H9 (cell line): ENCODE results near the gene NECAB3. TPM values are rescaled to one million over a fixed set of nuclear protein-coding genes. Genes with fewer than 3 reads are reported as not detected.
A peak's percentile ranks its signal among the peaks of the same experiment; 100 is the strongest.
"Not testable (repeated sequence)": the region's sequence is repeated elsewhere in the genome, so short reads cannot be mapped to it uniquely, and the experiment has no call there.

Source experiments
- DNase-seq: peaks from one replicate; pipeline ENCODE4 v3.0.0-alpha.2; 2017
- H2AFZ ChIP-seq: one replicate; pipeline ENCODE4 v1.6.1; 2013; ENCODE audit warnings: mild to moderate bottlenecking, low read length, control low read depth, moderate library complexity
- H2AK5ac ChIP-seq: 2 replicates; pipeline ENCODE4 v1.6.1; 2013; ENCODE audit warnings: low read length, control low read depth, mixed read lengths; ENCODE audit not compliant: insufficient read length
- H2BK120ac ChIP-seq: one replicate; pipeline ENCODE4 v1.6.1; 2013; ENCODE audit warnings: low read depth, mild to moderate bottlenecking, low read length, control low read depth, inconsistent platforms; ENCODE audit not compliant: poor library complexity, severe bottlenecking
- H2BK12ac ChIP-seq: 2 replicates; pipeline ENCODE4 v1.6.1; 2013; ENCODE audit warnings: low read length, control low read depth, mixed read lengths, low read depth; ENCODE audit not compliant: insufficient read length
- H2BK15ac ChIP-seq: 2 replicates; pipeline ENCODE4 v1.6.1; 2013; ENCODE audit warnings: low read depth, low read length, control low read depth
- H2BK20ac ChIP-seq: one replicate; pipeline ENCODE4 v1.6.1; 2013; ENCODE audit warnings: low read depth, mild to moderate bottlenecking, low read length, control low read depth, inconsistent platforms; ENCODE audit not compliant: poor library complexity, severe bottlenecking
- H2BK5ac ChIP-seq: 2 replicates; pipeline ENCODE4 v1.6.1; 2013; ENCODE audit warnings: low read length, control low read depth, mixed read lengths; ENCODE audit not compliant: insufficient read length
- H3K14ac ChIP-seq: 2 replicates; pipeline ENCODE4 v1.6.1; 2013; ENCODE audit warnings: low read length, control low read depth; ENCODE audit not compliant: insufficient read depth
- H3K18ac ChIP-seq: 2 replicates; pipeline ENCODE4 v1.6.1; 2013; ENCODE audit warnings: low read depth, mild to moderate bottlenecking, mixed read lengths, low read length, control low read depth; ENCODE audit not compliant: insufficient read length
- H3K23ac ChIP-seq: 2 replicates; pipeline ENCODE4 v1.6.1; 2013; ENCODE audit warnings: low read length, control low read depth, mixed read lengths, low read depth; ENCODE audit not compliant: insufficient read length
- H3K23me2 ChIP-seq: 2 replicates; pipeline ENCODE4 v1.6.1; 2013; ENCODE audit warnings: low read depth, mild to moderate bottlenecking, mixed read lengths, low read length, control low read depth; ENCODE audit not compliant: insufficient read length, poor library complexity, severe bottlenecking
- H3K27ac ChIP-seq: 2 replicates; pipeline ENCODE4 v1.5.1; 2013; ENCODE audit warnings: low read length, control low read depth, mixed read lengths, low read depth; ENCODE audit not compliant: insufficient read length
- H3K27me3 ChIP-seq: 2 replicates; pipeline ENCODE4 v1.6.1; 2013; ENCODE audit warnings: low read length, control low read depth, inconsistent platforms; ENCODE audit not compliant: insufficient read depth
- H3K4ac ChIP-seq: 2 replicates; pipeline ENCODE4 v1.6.1; 2013; ENCODE audit warnings: low read depth, mild to moderate bottlenecking, control low read depth, inconsistent platforms, low read length, moderate library complexity
- H3K4me1 ChIP-seq: 2 replicates; pipeline ENCODE4 v1.6.1; 2013; ENCODE audit warnings: low read length, control low read depth, inconsistent platforms; ENCODE audit not compliant: insufficient read depth
- H3K4me2 ChIP-seq: 2 replicates; pipeline ENCODE4 v1.6.1; 2013; ENCODE audit warnings: low read length, control low read depth, mixed read lengths; ENCODE audit not compliant: insufficient read length, insufficient read depth
- H3K56ac ChIP-seq: 2 replicates; pipeline ENCODE4 v1.6.1; 2013; ENCODE audit warnings: low read depth, mild to moderate bottlenecking, mixed read lengths, low read length, control low read depth; ENCODE audit not compliant: insufficient read length
- H3K79me1 ChIP-seq: 2 replicates; pipeline ENCODE4 v1.6.1; 2013; ENCODE audit warnings: low read depth, mild to moderate bottlenecking, moderate library complexity, low read length, control low read depth, inconsistent platforms; ENCODE audit not compliant: insufficient read depth, poor library complexity, severe bottlenecking
- H3K79me2 ChIP-seq: 2 replicates; pipeline ENCODE4 v1.6.1; 2013; ENCODE audit warnings: low read length, control low read depth, inconsistent platforms; ENCODE audit not compliant: insufficient read depth
- H3K9ac ChIP-seq: 2 replicates; pipeline ENCODE4 v1.6.1; 2013; ENCODE audit warnings: low read length, control low read depth, mixed read lengths; ENCODE audit not compliant: insufficient read length; ENCODE audit errors: extremely low read depth
- H3K9me3 ChIP-seq: one replicate; pipeline ENCODE4 v1.6.1; 2013; ENCODE audit warnings: low read depth, low read length, inconsistent platforms; ENCODE audit not compliant: control insufficient read depth
- H3T11ph ChIP-seq: one replicate; pipeline ENCODE4 v1.6.1; 2013; ENCODE audit warnings: mild to moderate bottlenecking, low read length, control low read depth, inconsistent platforms
- H4K20me1 ChIP-seq: one replicate; pipeline ENCODE4 v1.6.1; 2013; ENCODE audit not compliant: control insufficient read depth, insufficient read length, insufficient read depth
- H4K5ac ChIP-seq: 2 replicates; pipeline ENCODE4 v1.6.1; 2013; ENCODE audit warnings: low read depth, mild to moderate bottlenecking, mixed read lengths, low read length, control low read depth; ENCODE audit not compliant: insufficient read length
- H4K8ac ChIP-seq: replicated peaks from 2 replicates; pipeline ENCODE4 v1.6.1; 2013; ENCODE audit warnings: low read length, control low read depth, mixed read lengths, low read depth; ENCODE audit not compliant: insufficient read length
- H4K91ac ChIP-seq: 2 replicates; pipeline ENCODE4 v1.6.1; 2013; ENCODE audit warnings: low read depth, mild to moderate bottlenecking, moderate library complexity, mixed read lengths, low read length, control low read depth; ENCODE audit not compliant: insufficient read length
- H3K27ac Mint-ChIP-seq, 3 experiments: 2 replicates in 2 of 3; 3 replicates in 1 of 3; pipeline ENCODE4 v1.8.0; 2020 to 2021; ENCODE audit warnings: mixed read lengths in 3 of 3, mild to moderate bottlenecking in 1 of 3, moderate library complexity in 1 of 3
- H3K27me3 Mint-ChIP-seq: 2 replicates; pipeline ENCODE4 v1.8.0; 2021; ENCODE audit warnings: low read depth, mild to moderate bottlenecking, moderate library complexity, mixed read lengths
- H3K36me3 Mint-ChIP-seq, 3 experiments: 2 replicates in 2 of 3; 3 replicates in 1 of 3; pipeline ENCODE4 v1.8.0; 2020 to 2021; ENCODE audit warnings: low read depth in 3 of 3, mixed read lengths in 3 of 3; ENCODE audit not compliant: insufficient read depth in 1 of 3
- H3K4me1 Mint-ChIP-seq, 2 experiments: 2 replicates each; pipeline ENCODE4 v1.8.0; 2020; ENCODE audit warnings: mixed read lengths in 2 of 2
- H3K4me3 Mint-ChIP-seq, 2 experiments: 2 replicates in 1 of 2; 3 replicates in 1 of 2; pipeline ENCODE4 v1.8.0; 2020 to 2021; ENCODE audit warnings: mild to moderate bottlenecking in 2 of 2, mixed read lengths in 2 of 2, moderate library complexity in 1 of 2
- H3K9me3 Mint-ChIP-seq, 2 experiments: 2 replicates in 1 of 2; 3 replicates in 1 of 2; pipeline ENCODE4 v1.8.0; 2020; ENCODE audit warnings: mild to moderate bottlenecking in 2 of 2, mixed read lengths in 2 of 2, moderate library complexity in 1 of 2
- CTCF ChIP-seq: fragments of 200-600 bp; sonication (generic); conservative IDR thresholded peaks from 3 replicates; pipeline ENCODE4 v1.8.0; 2021; ENCODE audit warnings: antibody characterized with exemption, mild to moderate bottlenecking
- WGBS: extraction: QIAGEN DNeasy Blood & Tissue Kit; methylation state at CpG from one replicate; pipeline ENCODE4 v1.1.7; 2013; ENCODE audit warnings: missing lambda C conversion rate, low lambda C conversion rate, mixed read lengths; ENCODE audit not compliant: insufficient read length; ENCODE audit errors: extremely low coverage; 5-methylcytosine and 5-hydroxymethylcytosine counted together
- total RNA-seq: library from RNA; stranded (reverse); gene quantifications from 2 replicates; pipeline ENCODE4 v1.2.1, GENCODE V29; 2021

Gene NECAB3
- total RNA-seq, 1 experiment from 2014 or later, result 57.7 TPM

DNA sequence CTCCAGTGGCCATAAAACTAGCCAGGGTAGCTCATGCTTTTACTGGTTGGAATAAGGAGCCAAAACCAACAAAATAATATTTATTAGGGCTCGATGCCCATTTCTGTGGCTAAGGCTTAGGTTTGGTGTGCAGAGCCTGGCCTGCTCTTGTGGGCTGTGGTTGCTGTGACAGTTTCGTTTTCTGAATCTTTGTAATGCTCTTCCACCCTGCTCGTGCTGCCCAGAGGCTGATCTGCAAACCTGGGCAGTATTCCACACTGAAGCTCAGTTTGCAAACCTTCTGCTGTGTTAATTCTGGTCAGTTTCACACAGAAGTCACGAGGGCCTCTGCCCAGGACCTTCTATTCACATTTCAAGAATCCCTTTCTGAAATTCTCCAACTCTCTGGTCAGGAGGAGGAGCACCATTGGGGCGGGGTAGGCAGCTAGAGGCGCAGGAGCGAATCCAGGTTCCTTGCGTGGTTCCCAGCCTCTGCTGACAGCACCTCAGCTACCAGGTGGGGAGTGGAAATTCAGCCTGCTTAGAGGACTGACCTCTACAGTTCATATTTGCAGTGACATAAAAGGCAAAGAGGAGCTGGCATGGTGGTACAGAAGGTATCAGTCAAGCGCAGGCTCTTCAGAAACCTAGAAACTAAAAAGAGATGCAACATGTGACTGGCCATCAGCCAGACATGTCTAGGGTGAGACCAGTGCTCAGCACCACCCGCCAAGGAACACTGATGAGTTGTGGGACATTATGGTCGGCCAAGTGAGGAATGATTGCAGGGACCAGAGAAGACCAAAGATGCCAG, 26.4 kb downstream of the NECAB3 start:
- no peak overlapping the region for H3K4me3 Mint-ChIP-seq
- H3K23ac ChIP-seq, result no peak overlapping the region
- H2BK5ac ChIP-seq, result no peak overlapping the region
- no peak overlapping the region for H3K18ac ChIP-seq
- no peak overlapping the region for H3K27ac ChIP-seq
- TF ChIP-seq CTCF, result no peak
- no peaks in the 10 kb centered on the region for H3K79me1 ChIP-seq
- no peak overlapping the region for H3K4ac ChIP-seq
- no peaks in the 10 kb centered on the region for H3K79me2 ChIP-seq
- H3K27me3 Mint-ChIP-seq, result no peaks in the 10 kb centered on the region; the same call in 1 of the 2 replicates
- H2BK120ac ChIP-seq, result no peak overlapping the region
- H3K9me3 Mint-ChIP-seq, result no peaks in the 10 kb centered on the region
- no peak overlapping the region for H3K9ac ChIP-seq
- H4K8ac ChIP-seq, result no peak overlapping the region
- no peak overlapping the region for H2BK20ac ChIP-seq
- H4K20me1 ChIP-seq, result no peaks in the 10 kb centered on the region
- no peaks in the 10 kb centered on the region for H3K4me1 ChIP-seq
- peak overlapping the region in 1 of 3 experiments; percentile 76; a peak in 2 of 7 replicates for H3K27ac Mint-ChIP-seq
- no peak overlapping the region for H2AK5ac ChIP-seq
- no peaks in the 10 kb centered on the region for H3K9me3 ChIP-seq
- no peak overlapping the region for H2AFZ ChIP-seq
- no peaks in the 10 kb centered on the region for H3K27me3 ChIP-seq
- no peak overlapping the region for H3K14ac ChIP-seq
- no peak overlapping the region for H3K4me2 ChIP-seq
- H3T11ph ChIP-seq, result no peak overlapping the region
- H3K23me2 ChIP-seq, result no peaks in the 10 kb centered on the region
- DNase-seq, result no peak
- H2BK15ac ChIP-seq, result no peak overlapping the region
- no CpG with 5 or more reads among the region's 11 CpGs for WGBS
- H3K4me1 Mint-ChIP-seq, result peaks cover 10 to 12% of the 10 kb centered on the region in 2 experiments
- no peak overlapping the region for H2BK12ac ChIP-seq
- no peak overlapping the region for H3K56ac ChIP-seq
- peaks cover 13 to 33% (median 20%) of the 10 kb centered on the region in 3 experiments; a peak in 6 of 7 replicates for H3K36me3 Mint-ChIP-seq
- H4K91ac ChIP-seq, result no peak overlapping the region
- H4K5ac ChIP-seq, result no peak overlapping the region

- not testable (repeated sequence) for H3K4me2 ChIP-seq, H4K5ac ChIP-seq, H3K27ac Mint-ChIP-seq, H3K4ac ChIP-seq, H3K14ac ChIP-seq, H2BK5ac ChIP-seq, H2BK20ac ChIP-seq, H3K4me3 Mint-ChIP-seq, H3K23me2 ChIP-seq, H4K20me1 ChIP-seq, H3K9me3 Mint-ChIP-seq, H3K18ac ChIP-seq, H3K4me1 ChIP-seq, H2AFZ ChIP-seq, H2BK15ac ChIP-seq, DNase-seq, H3K9me3 ChIP-seq, H3K27me3 ChIP-seq, H3K79me2 ChIP-seq, H3K23ac ChIP-seq, H2BK120ac ChIP-seq, H3K9ac ChIP-seq, H4K8ac ChIP-seq, H2AK5ac ChIP-seq, H3K79me1 ChIP-seq, H3K56ac ChIP-seq, H3T11ph ChIP-seq, H4K91ac ChIP-seq, H3K27ac ChIP-seq, H2BK12ac ChIP-seq, H3K27me3 Mint-ChIP-seq
- Mint-ChIP-seq H3K4me1 (peaks cover 9 to 12% of the 10 kb centered on the region in 2 experiments), H3K36me3 (peaks cover 13 to 37% (median 21%) of the 10 kb centered on the region in 3 experiments; a peak in 6 of 7 replicates)
- no CpG with 5 or more reads among the region's 14 CpGs for whole genome bisulfite sequencing
Observed at GRCh38 chr20:33646959-33647602, 27.1 kb downstream of the NECAB3 start.
